GM18505 (cell line): ENCODE results near the gene SUSD6.
"Not testable (repeated sequence)": the region's sequence is repeated elsewhere in the genome, so short reads cannot be mapped to it uniquely, and the experiment has no call there.

ENCODE experiments used
- ATAC-seq: cut with Tn5 transposase; IDR thresholded peaks from one replicate; pipeline ENCODE4 v1.9.1; 2021; ENCODE audit not compliant: unreplicated experiment
- POLR2A ChIP-seq: IDR thresholded peaks from 4 replicates; pipeline ENCODE4 v1.6.1; 2011; ENCODE audit warnings: borderline replicate concordance; ENCODE audit not compliant: insufficient read depth, insufficient read length; ENCODE audit errors: extremely low read depth

Gene SUSD6

DNA sequence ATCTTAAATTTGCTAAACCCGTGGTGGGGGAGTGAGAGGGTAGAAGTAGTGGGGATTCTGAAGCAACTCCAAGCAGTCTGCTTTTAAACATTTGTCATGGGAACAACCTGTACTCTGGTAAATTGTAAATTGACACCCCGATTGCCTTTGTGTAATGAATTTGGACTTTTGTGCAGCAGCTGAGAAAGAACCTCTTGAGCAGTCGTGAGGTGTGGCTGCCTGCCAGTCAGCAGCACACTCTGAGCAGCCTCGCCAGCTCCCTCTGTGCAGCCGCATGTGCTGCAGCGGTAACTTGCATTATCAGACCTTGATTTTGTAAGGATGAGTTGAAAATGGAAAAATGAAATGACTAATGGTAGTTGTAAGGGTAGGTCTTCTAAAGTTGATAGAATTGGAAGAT lies 74.3 kb downstream of the SUSD6 start:
- no peak for ATAC-seq
- no peak for TF ChIP-seq POLR2A

DNA sequence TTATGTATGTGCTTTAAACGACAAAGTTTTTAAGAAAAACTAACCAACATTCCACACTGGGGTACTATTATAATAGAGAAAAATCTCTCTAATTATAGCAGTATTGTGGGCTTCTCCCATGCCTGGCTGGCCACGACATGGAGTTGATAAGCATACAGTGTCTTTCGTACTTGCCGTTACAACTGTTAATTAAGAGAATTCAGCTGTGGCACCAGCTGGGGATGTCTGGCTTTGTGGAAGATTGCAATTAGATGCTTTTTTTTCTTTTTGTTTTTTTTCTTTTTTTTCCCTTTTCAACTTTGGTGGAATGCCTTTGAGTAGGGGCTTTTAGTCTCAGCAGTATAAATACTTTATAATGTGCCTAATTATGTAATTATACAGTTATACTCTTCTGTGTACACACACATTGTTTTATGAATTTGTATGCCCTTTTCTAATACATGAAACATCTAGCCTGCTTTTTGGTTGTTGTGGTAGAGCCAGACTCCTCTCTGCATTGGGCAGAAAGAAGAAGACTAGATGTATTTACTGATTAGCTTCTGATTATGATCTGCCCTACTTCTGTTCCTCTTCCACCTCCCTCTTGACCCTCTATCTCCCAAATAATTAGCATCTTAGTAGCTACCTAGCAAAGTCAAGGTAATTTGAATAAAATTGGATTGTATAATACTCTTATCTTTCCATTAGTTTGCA lies 76.4 kb downstream of the SUSD6 start:
- ATAC-seq: no peak
- no peak for TF ChIP-seq POLR2A

DNA sequence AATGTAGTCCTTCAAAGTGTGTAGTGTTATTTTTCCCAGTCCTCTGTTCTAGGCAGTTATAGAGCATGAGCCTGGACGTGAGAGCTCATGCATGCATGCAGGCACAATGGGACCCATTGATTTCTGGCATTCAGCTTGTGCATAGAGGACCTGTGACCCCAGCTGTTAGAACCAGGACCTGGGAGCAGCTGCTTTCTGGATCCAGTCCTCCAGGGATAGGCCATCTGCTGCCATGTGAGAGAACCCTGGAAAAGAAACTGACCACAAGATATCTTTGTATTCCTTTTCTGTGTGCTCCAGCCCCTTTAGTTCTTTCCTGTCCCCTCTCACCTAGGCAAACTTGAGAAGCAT lies 76.9 kb downstream of the SUSD6 start:
- no peak for ATAC-seq
- TF ChIP-seq POLR2A: no peak

DNA sequence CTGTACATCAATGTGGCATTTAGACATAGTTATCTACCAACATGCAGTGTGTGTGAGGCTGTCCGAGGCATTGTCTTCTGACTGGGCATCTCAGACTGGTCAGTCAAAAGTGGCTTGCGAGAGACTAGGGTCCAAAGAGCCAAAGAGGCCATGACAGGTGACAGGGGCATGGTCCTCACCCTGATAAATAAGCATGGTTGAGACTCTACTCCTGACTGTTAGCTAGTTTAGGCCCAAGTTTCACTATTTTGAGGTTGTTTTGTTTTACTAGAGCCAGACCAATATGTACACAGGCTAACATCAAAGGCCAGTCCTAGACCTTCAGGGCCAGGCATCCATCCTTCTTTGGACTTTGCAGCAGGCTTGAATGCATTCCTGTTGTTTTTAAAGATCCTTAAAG lies 78.6 kb downstream of the SUSD6 start:
- no peak for TF ChIP-seq POLR2A
- ATAC-seq: no peak

DNA sequence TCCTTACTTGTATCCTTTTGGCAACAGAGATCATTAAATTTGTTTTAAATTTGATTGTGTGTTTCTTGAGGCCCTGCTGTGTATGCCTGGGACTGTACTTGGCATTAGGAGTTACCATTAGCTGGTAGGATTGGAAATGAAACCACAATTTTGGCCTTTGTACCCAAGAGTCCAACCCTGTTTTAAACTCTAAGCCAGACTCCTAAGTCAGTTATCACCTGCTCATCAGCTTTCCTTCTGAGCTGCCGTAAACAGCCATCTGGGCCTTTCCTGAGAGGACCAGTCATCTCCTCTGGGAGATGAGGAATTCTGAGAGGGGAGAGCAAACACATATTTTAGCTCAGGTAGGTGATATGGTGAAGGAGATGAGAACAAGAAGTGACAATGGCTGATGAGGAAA lies 81.2 kb downstream of the SUSD6 start:
- TF ChIP-seq POLR2A: no peak
- no peak for ATAC-seq

DNA sequence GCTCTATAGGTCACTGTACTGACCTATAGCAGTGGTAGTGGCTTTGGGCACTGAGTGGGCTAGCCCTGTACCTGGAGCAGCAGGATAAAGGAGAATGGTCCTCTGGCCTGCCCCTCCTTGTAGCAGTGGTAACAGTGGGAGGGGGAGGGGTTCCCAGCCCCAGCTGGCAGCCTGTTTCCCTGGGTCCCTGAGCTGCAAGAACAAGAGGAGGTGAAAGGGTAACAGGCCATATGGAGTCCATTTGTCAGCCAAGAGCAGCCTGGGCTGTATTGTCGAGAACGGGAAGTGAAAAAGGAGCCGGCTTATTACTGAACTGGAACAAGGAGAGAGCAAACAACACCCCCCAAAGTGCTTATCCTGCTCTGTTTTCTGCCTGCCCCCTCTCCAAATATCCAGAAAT lies 81.7 kb downstream of the SUSD6 start:
- peak; percentile 50 for ATAC-seq
- TF ChIP-seq POLR2A: no peak

DNA sequence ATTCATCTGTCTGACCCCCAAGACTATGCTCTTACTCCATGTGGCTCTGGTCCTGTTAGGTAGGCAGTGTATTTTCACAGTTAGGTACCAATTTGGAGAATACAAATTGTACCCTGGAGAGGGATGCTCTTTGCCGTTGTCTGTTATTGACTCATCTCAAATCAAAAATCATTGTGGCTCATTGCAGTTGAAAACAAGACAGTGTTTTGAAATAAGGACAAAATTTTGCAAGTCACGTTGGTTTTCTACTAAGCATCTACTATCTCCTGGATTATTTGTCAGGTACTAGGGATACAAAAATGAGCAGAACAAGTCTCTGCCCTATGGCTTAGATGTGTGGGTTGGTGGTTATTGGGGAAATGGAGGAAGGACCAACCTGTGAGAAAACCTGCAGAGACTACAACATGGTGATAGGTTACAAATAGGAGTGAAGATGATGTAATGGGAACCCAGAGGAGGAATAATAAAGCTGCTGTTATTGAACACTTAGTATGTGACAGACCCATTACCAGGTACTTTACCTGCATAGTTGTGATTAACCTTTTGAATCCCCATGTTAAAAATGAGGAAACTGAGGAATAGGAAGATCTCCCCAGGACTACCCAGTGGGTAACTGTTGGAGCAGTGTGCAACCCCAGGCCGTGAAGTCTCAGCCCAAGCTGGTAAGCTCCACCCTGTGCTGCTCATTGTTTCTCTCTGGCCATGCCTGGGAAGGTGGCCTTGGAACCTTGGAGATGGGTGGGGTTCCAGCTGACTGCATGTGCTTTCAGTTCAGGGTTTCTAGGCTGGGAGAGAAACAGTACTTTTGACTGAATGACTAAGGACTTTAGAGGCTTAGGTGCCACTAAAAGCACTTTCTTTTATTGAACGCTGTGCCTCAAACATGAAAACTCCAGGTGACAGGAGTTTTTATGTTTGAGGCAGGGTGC lies 82.7 kb downstream of the SUSD6 start:
- ATAC-seq: no peak
- TF ChIP-seq POLR2A: no peak

DNA sequence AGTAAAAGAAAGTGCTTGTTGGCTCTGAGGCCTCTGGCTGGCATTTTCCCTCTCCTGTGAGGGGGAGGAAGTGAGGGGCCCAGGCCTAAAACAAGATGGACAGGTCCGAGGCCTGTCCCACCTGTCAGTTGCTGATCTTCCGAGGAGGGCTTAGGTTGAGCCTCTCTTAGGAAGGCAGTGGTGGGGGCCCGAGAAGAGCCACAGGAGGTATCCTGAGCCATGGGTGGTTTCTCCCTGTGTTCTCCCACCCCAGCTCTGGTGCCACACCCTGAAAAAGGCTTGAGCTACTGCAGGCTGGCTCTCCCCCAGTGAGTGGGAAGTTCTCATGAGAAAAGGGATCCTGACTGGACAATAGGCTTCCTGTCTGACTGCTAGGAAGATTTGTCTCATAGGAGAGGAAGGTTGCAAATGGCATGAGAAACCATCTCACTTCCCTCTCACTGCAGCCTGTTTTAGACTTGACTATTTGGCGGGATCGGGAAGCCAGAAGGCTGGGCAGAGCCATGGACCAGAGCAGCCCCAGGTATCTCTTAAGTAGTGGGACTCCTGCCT lies 83.4 kb downstream of the SUSD6 start:
- TF ChIP-seq POLR2A: peak; percentile 28
- ATAC-seq: no peak

DNA sequence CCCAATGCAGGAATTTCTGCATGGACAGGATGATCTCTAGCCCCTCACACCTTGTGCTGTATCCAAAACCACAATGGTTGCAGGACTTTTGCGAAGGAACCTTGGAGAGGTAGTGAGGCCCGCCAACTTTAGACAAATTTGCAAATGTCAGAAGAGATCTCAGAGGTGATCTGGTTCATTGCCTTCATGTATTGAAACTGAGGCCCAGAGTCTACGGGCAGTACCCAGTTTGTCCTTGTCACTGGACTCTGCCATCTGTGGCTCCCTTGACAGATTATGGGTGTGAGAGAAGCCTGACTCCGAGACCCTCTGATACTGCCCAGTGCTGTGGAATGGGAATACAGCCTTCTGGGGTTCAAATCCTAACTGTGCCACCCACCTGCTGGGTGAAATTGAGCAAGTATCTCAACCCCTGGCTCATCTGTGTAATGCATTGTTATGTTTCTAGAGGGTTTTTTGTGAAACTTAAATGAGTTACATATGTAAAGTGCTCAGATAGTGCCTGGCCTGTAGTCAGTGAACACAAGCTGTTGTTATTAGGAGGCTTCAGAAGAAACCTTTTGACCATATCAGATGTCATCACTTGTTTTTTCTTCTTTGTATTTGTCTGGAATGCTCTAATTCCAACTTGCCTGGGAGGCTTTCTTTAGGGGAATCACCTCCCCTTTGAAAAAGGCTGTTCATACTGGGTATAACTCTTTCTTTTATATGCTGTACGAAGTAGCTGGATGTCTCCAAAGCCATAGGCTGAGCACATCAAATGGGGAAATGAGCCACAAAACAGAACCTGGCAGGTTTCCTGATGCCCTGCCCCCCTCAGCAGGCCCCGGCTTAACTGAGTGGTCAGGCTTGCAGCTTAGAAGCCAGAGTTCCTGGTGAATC lies 84.2 kb downstream of the SUSD6 start:
- ATAC-seq: no peak

DNA sequence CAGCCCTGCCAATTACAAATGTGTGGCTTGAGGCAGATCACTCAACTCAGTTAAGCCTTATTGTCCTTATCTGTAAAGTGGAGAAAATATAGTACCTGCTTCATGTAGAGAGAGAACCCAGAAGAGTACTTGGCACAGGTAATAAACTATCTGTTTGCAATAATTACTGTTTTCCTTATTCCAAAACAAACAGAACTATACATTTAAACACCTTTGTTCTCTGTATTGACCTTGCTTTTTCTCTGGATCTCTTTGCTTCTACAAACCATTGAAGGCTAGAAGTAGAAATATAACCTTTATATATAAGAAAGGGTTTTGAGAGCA lies 84.8 kb downstream of the SUSD6 start:
- no peak for TF ChIP-seq POLR2A

More for the DNA sequence above, 84.2 kb downstream of the SUSD6 start:
- TF ChIP-seq POLR2A: no peak

DNA sequence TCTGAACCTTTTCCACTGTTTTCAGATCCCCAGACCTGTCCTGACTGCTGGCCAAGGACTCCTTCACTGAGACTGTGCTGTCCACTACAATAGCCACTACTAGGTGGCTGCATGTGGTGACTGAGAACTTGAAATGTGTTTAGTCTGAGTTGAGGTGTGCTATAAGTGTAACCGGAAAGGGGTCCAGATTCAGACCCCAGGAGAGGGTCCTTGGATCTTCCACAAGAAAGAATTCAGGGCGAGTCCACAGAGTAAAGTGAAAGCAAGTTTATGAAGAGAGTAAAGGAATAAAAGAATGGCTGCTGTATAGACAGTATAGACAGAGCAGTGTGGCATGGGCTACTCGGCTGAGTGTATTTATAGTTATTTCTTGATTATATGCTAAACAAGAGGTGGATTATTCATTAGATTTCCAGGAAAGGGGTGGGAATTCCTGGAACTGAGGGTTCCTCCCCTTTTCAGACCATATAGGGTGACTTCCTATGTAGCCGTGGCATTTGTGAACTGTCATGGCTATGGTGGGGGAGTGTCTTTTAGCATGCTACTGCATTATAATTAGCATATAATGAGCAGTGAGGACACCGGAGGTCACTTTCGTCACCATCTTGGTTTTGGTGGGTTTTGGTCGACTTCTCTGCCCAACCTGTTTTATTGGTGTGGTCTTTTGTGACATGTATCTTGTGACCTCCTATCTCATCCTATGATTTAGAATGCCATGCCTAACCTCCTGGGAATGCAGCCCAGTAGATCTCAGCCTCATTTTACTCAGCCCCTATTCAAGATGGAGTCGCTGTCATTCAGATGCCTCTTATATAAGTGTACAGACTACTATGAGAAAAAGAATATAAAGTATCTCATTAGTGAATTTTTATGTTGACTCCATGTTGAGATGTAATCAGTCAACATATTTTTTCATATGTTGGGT lies 85.5 kb downstream of the SUSD6 start:
- no peak for TF ChIP-seq POLR2A
- ATAC-seq: no peak

More for the DNA sequence above, 84.8 kb downstream of the SUSD6 start:
- no peak for ATAC-seq

DNA sequence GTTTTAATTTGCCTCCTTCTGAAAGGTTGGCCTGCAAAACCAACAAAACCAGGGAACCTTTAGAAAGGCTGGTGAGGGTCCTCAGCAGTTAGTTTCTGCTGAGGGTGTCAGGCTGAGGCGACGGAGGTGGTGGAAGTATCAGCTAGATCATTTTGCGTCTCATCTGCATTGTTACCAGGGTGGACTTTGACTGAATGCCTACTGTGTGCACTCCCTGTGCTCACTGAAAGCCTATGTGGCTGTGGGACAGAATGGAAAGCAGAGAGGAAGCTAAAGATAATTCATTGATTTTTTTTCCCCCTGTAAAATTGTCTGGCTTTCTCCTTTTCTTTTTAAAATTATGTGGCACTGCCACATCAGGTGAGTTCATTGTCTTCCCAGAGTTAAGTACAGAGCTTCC lies 87.2 kb downstream of the SUSD6 start:
- TF ChIP-seq POLR2A: no peak
- no peak for ATAC-seq

DNA sequence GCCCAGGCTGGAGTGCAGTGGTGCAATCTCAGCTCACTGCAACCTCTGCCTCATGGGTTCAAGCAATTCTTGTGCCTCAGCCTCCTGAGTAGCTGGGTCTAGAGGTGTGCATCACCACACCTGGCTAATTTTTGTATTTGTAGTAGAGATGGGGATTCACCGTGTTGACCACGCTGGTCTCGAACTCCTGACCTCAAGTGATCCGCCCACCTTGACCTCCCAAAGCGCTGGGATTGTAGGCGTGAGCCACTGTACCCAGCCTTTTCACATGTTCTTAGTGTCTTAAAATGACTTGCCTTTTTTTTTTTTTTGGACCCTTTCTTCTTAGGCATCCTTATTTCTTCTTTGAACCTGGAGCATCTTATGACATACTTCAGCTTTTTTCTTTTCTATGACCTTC lies 87.8 kb downstream of the SUSD6 start:
- ATAC-seq: not testable (repeated sequence)
